ENCODE data around the gene LZTR1.

LZTR1 gene

GRCh38 chr22:20952544-20953341 is 29.4 kb upstream of the LZTR1 start:
- Histone ChIP-seq H3K27ac (ENCODE audit: low read depth, low read length) (no peak overlapping the region), H3K14ac (ENCODE audit: low read length) (no peak overlapping the region), H4K12ac (ENCODE audit: low read depth, low read length) (no peak overlapping the region), H3K9ac (ENCODE audit: low read length) (no peak overlapping the region), H2AK5ac (ENCODE audit: low read length) (no peak overlapping the region), H3K4ac (ENCODE audit: low read depth, low read length) (peak overlapping the region; percentile 55), H3K36me3 (ENCODE audit: control insufficient read depth in 1 of 2, insufficient read depth in 2 of 2, low read length in 2 of 2) (peaks cover 15 to 26% of the 10 kb centered on the region in 2 experiments), H2BK12ac (ENCODE audit: low read length) (peak overlapping the region; percentile 8), H3K18ac (ENCODE audit: low read length) (no peak overlapping the region), H3K79me1 (ENCODE audit: low read length) (peaks cover 12% of the 10 kb centered on the region), H4K91ac (ENCODE audit: low read depth, low read length) (peak overlapping the region; percentile 21), H3K79me2 (ENCODE audit: control insufficient read depth, insufficient read depth, low read length, poor library complexity) (peaks cover 4% of the 10 kb centered on the region), H2BK120ac (ENCODE audit: insufficient read depth, low read length, poor library complexity) (no peak overlapping the region), H4K8ac (ENCODE audit: low read depth, low read length) (peak overlapping the region; percentile 23), H3K4me2 (ENCODE audit: low read length) (no peak overlapping the region), H2BK5ac (ENCODE audit: low read depth, low read length, poor library complexity) (no peak overlapping the region), H3K4me1 (ENCODE audit: control insufficient read depth in 1 of 2, insufficient read depth in 2 of 2, low read length in 2 of 2) (peaks cover 22 to 39% of the 10 kb centered on the region in 2 experiments), H3K27me3 (ENCODE audit: insufficient read depth, low read length) (no peaks in the 10 kb centered on the region), H3K23ac (ENCODE audit: low read length) (no peak overlapping the region), H2AFZ (ENCODE audit: insufficient read depth, low read length, poor library complexity) (no peak overlapping the region), H3K9me3 (ENCODE audit: insufficient read depth, low read depth, low read length) (no peaks in the 10 kb centered on the region), H3K4me3 (ENCODE audit: low read depth, low read length) (no peak overlapping the region)
- WGBS (ENCODE audit: extremely low coverage, insufficient coverage, insufficient read length): no CpG with 5 or more reads among the region's 13 CpGs
- no peak for DNase-seq

GRCh38 chr22:20953342-20953608 is 28.8 kb upstream of the LZTR1 start:
- no peaks in the 10 kb centered on the region for H3K9me3 ChIP-seq (ENCODE audit: insufficient read depth, low read depth, low read length)
- no peak overlapping the region for H3K9ac ChIP-seq (ENCODE audit: low read length)
- no peak overlapping the region for H4K12ac ChIP-seq (ENCODE audit: low read depth, low read length)
- H3K27me3 ChIP-seq (ENCODE audit: insufficient read depth, low read length): no peaks in the 10 kb centered on the region
- no CpG with 5 or more reads among the region's 3 CpGs for WGBS (ENCODE audit: extremely low coverage, insufficient coverage, insufficient read length)
- no peak for DNase-seq
- no peak overlapping the region for H4K91ac ChIP-seq (ENCODE audit: low read depth, low read length)
- H3K36me3 ChIP-seq (ENCODE audit: control insufficient read depth in 1 of 2, insufficient read depth in 2 of 2, low read length in 2 of 2): peaks cover 15 to 26% of the 10 kb centered on the region in 2 experiments
- no peak overlapping the region for H2AK5ac ChIP-seq (ENCODE audit: low read length)
- no peak overlapping the region for H4K8ac ChIP-seq (ENCODE audit: low read depth, low read length)
- no peak overlapping the region for H2BK5ac ChIP-seq (ENCODE audit: low read depth, low read length, poor library complexity)
- H3K14ac ChIP-seq (ENCODE audit: low read length): no peak overlapping the region
- peaks cover 12% of the 10 kb centered on the region for H3K79me1 ChIP-seq (ENCODE audit: low read length)
- H3K18ac ChIP-seq (ENCODE audit: low read length): no peak overlapping the region
- H2BK12ac ChIP-seq (ENCODE audit: low read length): no peak overlapping the region
- peak overlapping the region; percentile 3 for H3K4ac ChIP-seq (ENCODE audit: low read depth, low read length)
- H2BK120ac ChIP-seq (ENCODE audit: insufficient read depth, low read length, poor library complexity): no peak overlapping the region
- no peak overlapping the region for H3K4me2 ChIP-seq (ENCODE audit: low read length)
- no peak overlapping the region for H2AFZ ChIP-seq (ENCODE audit: insufficient read depth, low read length, poor library complexity)
- peaks cover 23 to 43% of the 10 kb centered on the region in 2 experiments for H3K4me1 ChIP-seq (ENCODE audit: control insufficient read depth in 1 of 2, insufficient read depth in 2 of 2, low read length in 2 of 2)
- no peak overlapping the region for H3K23ac ChIP-seq (ENCODE audit: low read length)
- no peak overlapping the region for H3K4me3 ChIP-seq (ENCODE audit: low read depth, low read length)
- peaks cover 4% of the 10 kb centered on the region for H3K79me2 ChIP-seq (ENCODE audit: control insufficient read depth, insufficient read depth, low read length, poor library complexity)
- H3K27ac ChIP-seq (ENCODE audit: low read depth, low read length): no peak overlapping the region

GRCh38 chr22:20953668-20954500 is 28.2 kb upstream of the LZTR1 start:
- Histone ChIP-seq H3K18ac (ENCODE audit: low read length) (no peak overlapping the region), H3K79me1 (ENCODE audit: low read length) (peaks cover 12% of the 10 kb centered on the region), H3K36me3 (ENCODE audit: control insufficient read depth in 1 of 2, insufficient read depth in 2 of 2, low read length in 2 of 2) (peaks cover 15 to 26% of the 10 kb centered on the region in 2 experiments), H4K91ac (ENCODE audit: low read depth, low read length) (peak overlapping the region; percentile 57), H2AK5ac (ENCODE audit: low read length) (no peak overlapping the region), H3K14ac (ENCODE audit: low read length) (no peak overlapping the region), H2BK5ac (ENCODE audit: low read depth, low read length, poor library complexity) (peak overlapping the region; percentile 23), H3K9me3 (ENCODE audit: insufficient read depth, low read depth, low read length) (no peaks in the 10 kb centered on the region), H3K23ac (ENCODE audit: low read length) (no peak overlapping the region), H3K4me3 (ENCODE audit: low read depth, low read length) (no peak overlapping the region), H4K12ac (ENCODE audit: low read depth, low read length) (no peak overlapping the region), H3K4ac (ENCODE audit: low read depth, low read length) (peak overlapping the region; percentile 25), H2AFZ (ENCODE audit: insufficient read depth, low read length, poor library complexity) (no peak overlapping the region), H4K8ac (ENCODE audit: low read depth, low read length) (no peak overlapping the region), H2BK12ac (ENCODE audit: low read length) (no peak overlapping the region), H3K4me2 (ENCODE audit: low read length) (no peak overlapping the region), H2BK120ac (ENCODE audit: insufficient read depth, low read length, poor library complexity) (peak overlapping the region; percentile 24), H3K4me1 (ENCODE audit: control insufficient read depth in 1 of 2, insufficient read depth in 2 of 2, low read length in 2 of 2) (peaks cover 23 to 43% of the 10 kb centered on the region in 2 experiments), H3K9ac (ENCODE audit: low read length) (no peak overlapping the region), H3K27ac (ENCODE audit: low read depth, low read length) (no peak overlapping the region), H3K27me3 (ENCODE audit: insufficient read depth, low read length) (no peaks in the 10 kb centered on the region), H3K79me2 (ENCODE audit: control insufficient read depth, insufficient read depth, low read length, poor library complexity) (peaks cover 4% of the 10 kb centered on the region)
- WGBS (ENCODE audit: extremely low coverage, insufficient coverage, insufficient read length): no CpG with 5 or more reads among the region's 8 CpGs
- DNase-seq: peak; percentile 89 to 95

- Histone ChIP-seq H3K9ac (ENCODE audit: low read length) (no peak overlapping the region), H3K4ac (ENCODE audit: low read depth, low read length) (no peak overlapping the region), H2BK120ac (ENCODE audit: insufficient read depth, low read length, poor library complexity) (no peak overlapping the region), H3K36me3 (ENCODE audit: control insufficient read depth in 1 of 2, insufficient read depth in 2 of 2, low read length in 2 of 2) (peaks cover 12 to 19% of the 10 kb centered on the region in 2 experiments), H3K4me1 (ENCODE audit: control insufficient read depth in 1 of 2, insufficient read depth in 2 of 2, low read length in 2 of 2) (peaks cover 17 to 34% of the 10 kb centered on the region in 2 experiments), H3K4me3 (ENCODE audit: low read depth, low read length) (no peak overlapping the region), H3K79me1 (ENCODE audit: low read length) (peaks cover 10% of the 10 kb centered on the region), H3K18ac (ENCODE audit: low read length) (no peak overlapping the region), H2BK12ac (ENCODE audit: low read length) (no peak overlapping the region), H4K91ac (ENCODE audit: low read depth, low read length) (no peak overlapping the region), H4K12ac (ENCODE audit: low read depth, low read length) (no peak overlapping the region), H3K79me2 (ENCODE audit: control insufficient read depth, insufficient read depth, low read length, poor library complexity) (peaks cover 4% of the 10 kb centered on the region), H2AFZ (ENCODE audit: insufficient read depth, low read length, poor library complexity) (no peak overlapping the region), H3K4me2 (ENCODE audit: low read length) (no peak overlapping the region), H3K9me3 (ENCODE audit: insufficient read depth, low read depth, low read length) (no peaks in the 10 kb centered on the region), H3K27ac (ENCODE audit: low read depth, low read length) (no peak overlapping the region), H2BK5ac (ENCODE audit: low read depth, low read length, poor library complexity) (no peak overlapping the region), H3K14ac (ENCODE audit: low read length) (no peak overlapping the region), H4K8ac (ENCODE audit: low read depth, low read length) (no peak overlapping the region), H3K23ac (ENCODE audit: low read length) (no peak overlapping the region), H2AK5ac (ENCODE audit: low read length) (no peak overlapping the region), H3K27me3 (ENCODE audit: insufficient read depth, low read length) (no peaks in the 10 kb centered on the region)
- no CpG with 5 or more reads among the region's 7 CpGs for WGBS (ENCODE audit: extremely low coverage, insufficient coverage, insufficient read length)
- DNase-seq: peak; percentile 26 to 52
Measured at GRCh38 chr22:20955548-20955947, 26.5 kb upstream of the LZTR1 start.
